ENCODE data around the gene ARFGEF2. TPM values are rescaled to one million over a fixed set of nuclear protein-coding genes. Genes with fewer than 3 reads are reported as not detected.
"Not testable (repeated sequence)": the region's sequence is repeated elsewhere in the genome, so short reads cannot be mapped to it uniquely, and the experiment has no call there.

Gene ARFGEF2
- total RNA-seq, 2 experiments from 2014 or later: 30.4 to 30.8 TPM

- H3K36me3 Mint-ChIP-seq: peaks cover 11% of the 10 kb centered on the region
Observed at GRCh38 chr20:48971956-48972355, 50.4 kb downstream of the ARFGEF2 start.

GRCh38 chr20:48972816-48973215 is 51.3 kb downstream of the ARFGEF2 start:
- Mint-ChIP-seq H3K27me3 (no peaks in the 10 kb centered on the region), H3K4me1 (no peaks in the 10 kb centered on the region), H3K36me3 (peaks cover 13% of the 10 kb centered on the region), H3K4me3 (no peak overlapping the region), H3K27ac (no peak overlapping the region), H3K9me3 (no peaks in the 10 kb centered on the region)
- DNase-seq: no peak

More at GRCh38 chr20:48971956-48972355, 50.4 kb downstream of the ARFGEF2 start:
- no peak for DNase-seq
- no peaks in the 10 kb centered on the region for H3K9me3 Mint-ChIP-seq
- H3K27me3 Mint-ChIP-seq: no peaks in the 10 kb centered on the region
- H3K27ac Mint-ChIP-seq: no peak overlapping the region
- H3K4me1 Mint-ChIP-seq: no peaks in the 10 kb centered on the region
- no peak overlapping the region for H3K4me3 Mint-ChIP-seq

GRCh38 chr20:48975955-48976354 is 54.4 kb downstream of the ARFGEF2 start:
- DNase-seq: no peak
- Mint-ChIP-seq H3K4me1 (no peaks in the 10 kb centered on the region), H3K27ac (no peak overlapping the region), H3K4me3 (no peak overlapping the region), H3K9me3 (no peaks in the 10 kb centered on the region), H3K36me3 (peaks cover 31% of the 10 kb centered on the region), H3K27me3 (no peaks in the 10 kb centered on the region)

GRCh38 chr20:48979980-48980379 is 58.5 kb downstream of the ARFGEF2 start:
- H3K4me1 Mint-ChIP-seq, H3K9me3 Mint-ChIP-seq: not testable (repeated sequence)
- peaks cover 49% of the 10 kb centered on the region for H3K36me3 Mint-ChIP-seq

GRCh38 chr20:48983423-48984400 is 62.2 kb downstream of the ARFGEF2 start:
- H3K36me3 Mint-ChIP-seq: peaks cover 41% of the 10 kb centered on the region
- H3K27ac Mint-ChIP-seq: no peak overlapping the region
- no peaks in the 10 kb centered on the region for H3K4me1 Mint-ChIP-seq
- DNase-seq: no peak
- no peaks in the 10 kb centered on the region for H3K27me3 Mint-ChIP-seq
- H3K4me3 Mint-ChIP-seq: no peak overlapping the region
- H3K9me3 Mint-ChIP-seq: no peaks in the 10 kb centered on the region

More at GRCh38 chr20:48979980-48980379, 58.5 kb downstream of the ARFGEF2 start:
- DNase-seq, H3K4me3 Mint-ChIP-seq, H3K27ac Mint-ChIP-seq, H3K27me3 Mint-ChIP-seq: not testable (repeated sequence)

GRCh38 chr20:48984575-48985219 is 63.2 kb downstream of the ARFGEF2 start:
- no peaks in the 10 kb centered on the region for H3K27me3 Mint-ChIP-seq
- DNase-seq: no peak
- H3K4me1 Mint-ChIP-seq: no peaks in the 10 kb centered on the region
- no peaks in the 10 kb centered on the region for H3K9me3 Mint-ChIP-seq
- H3K4me3 Mint-ChIP-seq: no peak overlapping the region
- H3K27ac Mint-ChIP-seq: no peak overlapping the region
- peaks cover 35% of the 10 kb centered on the region for H3K36me3 Mint-ChIP-seq

GRCh38 chr20:48986899-48987298 is 65.4 kb downstream of the ARFGEF2 start:
- no peak for DNase-seq
- no peaks in the 10 kb centered on the region for H3K9me3 Mint-ChIP-seq
- H3K4me3 Mint-ChIP-seq: no peak overlapping the region
- no peaks in the 10 kb centered on the region for H3K27me3 Mint-ChIP-seq
- no peaks in the 10 kb centered on the region for H3K4me1 Mint-ChIP-seq
- H3K36me3 Mint-ChIP-seq: peaks cover 25% of the 10 kb centered on the region
- no peak overlapping the region for H3K27ac Mint-ChIP-seq

GRCh38 chr20:48990467-48990866 is 69.0 kb downstream of the ARFGEF2 start:
- peaks cover 14% of the 10 kb centered on the region for H3K36me3 Mint-ChIP-seq
- no peak for DNase-seq
- H3K9me3 Mint-ChIP-seq: no peaks in the 10 kb centered on the region
- H3K4me3 Mint-ChIP-seq: no peak overlapping the region
- H3K27ac Mint-ChIP-seq: no peak overlapping the region
- H3K4me1 Mint-ChIP-seq: no peaks in the 10 kb centered on the region
- H3K27me3 Mint-ChIP-seq: no peaks in the 10 kb centered on the region

- H3K27ac Mint-ChIP-seq: no peak overlapping the region
- H3K4me3 Mint-ChIP-seq: no peak overlapping the region
- H3K9me3 Mint-ChIP-seq: no peaks in the 10 kb centered on the region
- H3K36me3 Mint-ChIP-seq: peaks cover 25% of the 10 kb centered on the region
- no peak for DNase-seq
- no peaks in the 10 kb centered on the region for H3K27me3 Mint-ChIP-seq
- no peaks in the 10 kb centered on the region for H3K4me1 Mint-ChIP-seq
Observed at GRCh38 chr20:48995589-48995988, 74.1 kb downstream of the ARFGEF2 start.

- DNase-seq: no peak
- H3K4me1 Mint-ChIP-seq: no peaks in the 10 kb centered on the region
- H3K27ac Mint-ChIP-seq: no peak overlapping the region
- H3K9me3 Mint-ChIP-seq: no peaks in the 10 kb centered on the region
- peaks cover 13% of the 10 kb centered on the region for H3K36me3 Mint-ChIP-seq
- H3K27me3 Mint-ChIP-seq: no peaks in the 10 kb centered on the region
- no peak overlapping the region for H3K4me3 Mint-ChIP-seq
Observed at GRCh38 chr20:48999890-49000870, 78.7 kb downstream of the ARFGEF2 start.

- Mint-ChIP-seq H3K27me3 (no peaks in the 10 kb centered on the region), H3K36me3 (peaks cover 13% of the 10 kb centered on the region), H3K4me1 (no peaks in the 10 kb centered on the region), H3K27ac (no peak overlapping the region), H3K4me3 (no peak overlapping the region), H3K9me3 (no peaks in the 10 kb centered on the region)
- DNase-seq: no peak
Observed at GRCh38 chr20:49001741-49002140, 80.2 kb downstream of the ARFGEF2 start.

- no peaks in the 10 kb centered on the region for H3K9me3 Mint-ChIP-seq
- peaks cover 4% of the 10 kb centered on the region for H3K36me3 Mint-ChIP-seq
- no peak overlapping the region for H3K27ac Mint-ChIP-seq
- H3K4me3 Mint-ChIP-seq: no peak overlapping the region
- no peak for DNase-seq
- H3K27me3 Mint-ChIP-seq: no peaks in the 10 kb centered on the region
- no peaks in the 10 kb centered on the region for H3K4me1 Mint-ChIP-seq
Observed at GRCh38 chr20:49006446-49006980, 85.0 kb downstream of the ARFGEF2 start.

GRCh38 chr20:49009899-49010631 is 88.6 kb downstream of the ARFGEF2 start:
- no peak for DNase-seq
- no peaks in the 10 kb centered on the region for H3K4me1 Mint-ChIP-seq
- H3K27me3 Mint-ChIP-seq: no peaks in the 10 kb centered on the region
- H3K27ac Mint-ChIP-seq: no peak overlapping the region
- peaks cover 8% of the 10 kb centered on the region for H3K36me3 Mint-ChIP-seq
- no peaks in the 10 kb centered on the region for H3K9me3 Mint-ChIP-seq
- no peak overlapping the region for H3K4me3 Mint-ChIP-seq

- no peak overlapping the region for H3K27ac Mint-ChIP-seq
- H3K36me3 Mint-ChIP-seq: peaks cover 13% of the 10 kb centered on the region
- H3K4me1 Mint-ChIP-seq: no peaks in the 10 kb centered on the region
- no peak for DNase-seq
- no peaks in the 10 kb centered on the region for H3K27me3 Mint-ChIP-seq
- H3K9me3 Mint-ChIP-seq: no peaks in the 10 kb centered on the region
- no peak overlapping the region for H3K4me3 Mint-ChIP-seq
Observed at GRCh38 chr20:49024220-49024619, 102.7 kb downstream of the ARFGEF2 start.
